Measurements from ENCODE around the gene AP3M1.

DNA sequence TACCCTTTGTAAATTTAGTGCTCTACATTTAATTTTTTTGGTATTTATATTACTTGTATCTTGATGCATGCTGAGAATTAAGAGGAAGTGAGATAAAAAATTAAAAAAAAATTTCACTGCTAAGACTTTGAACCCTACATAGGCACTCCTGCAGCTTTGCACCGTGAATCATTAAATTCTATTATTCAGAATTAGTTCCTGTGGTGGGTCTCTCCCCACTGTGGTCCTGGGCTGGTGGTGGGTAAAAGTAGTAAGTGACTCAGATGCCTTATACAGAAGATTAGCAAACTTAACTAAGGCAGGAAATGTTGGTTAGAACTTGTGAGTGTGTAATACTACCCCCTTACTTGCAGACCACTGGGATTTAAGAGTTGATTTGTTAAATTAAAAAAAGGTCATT is 72.6 kb downstream of the AP3M1 start:
- TF ChIP-seq TOX (CRISPR knock-in tag; IDR thresholded peaks at IDR 0.05; ENCODE audit: borderline replicate concordance) (no peak), PATZ1 (CRISPR knock-in tag; IDR thresholded peaks at IDR 0.05; ENCODE audit: borderline replicate concordance) (no peak)
- TF ChIP-seq, protein P1, sequence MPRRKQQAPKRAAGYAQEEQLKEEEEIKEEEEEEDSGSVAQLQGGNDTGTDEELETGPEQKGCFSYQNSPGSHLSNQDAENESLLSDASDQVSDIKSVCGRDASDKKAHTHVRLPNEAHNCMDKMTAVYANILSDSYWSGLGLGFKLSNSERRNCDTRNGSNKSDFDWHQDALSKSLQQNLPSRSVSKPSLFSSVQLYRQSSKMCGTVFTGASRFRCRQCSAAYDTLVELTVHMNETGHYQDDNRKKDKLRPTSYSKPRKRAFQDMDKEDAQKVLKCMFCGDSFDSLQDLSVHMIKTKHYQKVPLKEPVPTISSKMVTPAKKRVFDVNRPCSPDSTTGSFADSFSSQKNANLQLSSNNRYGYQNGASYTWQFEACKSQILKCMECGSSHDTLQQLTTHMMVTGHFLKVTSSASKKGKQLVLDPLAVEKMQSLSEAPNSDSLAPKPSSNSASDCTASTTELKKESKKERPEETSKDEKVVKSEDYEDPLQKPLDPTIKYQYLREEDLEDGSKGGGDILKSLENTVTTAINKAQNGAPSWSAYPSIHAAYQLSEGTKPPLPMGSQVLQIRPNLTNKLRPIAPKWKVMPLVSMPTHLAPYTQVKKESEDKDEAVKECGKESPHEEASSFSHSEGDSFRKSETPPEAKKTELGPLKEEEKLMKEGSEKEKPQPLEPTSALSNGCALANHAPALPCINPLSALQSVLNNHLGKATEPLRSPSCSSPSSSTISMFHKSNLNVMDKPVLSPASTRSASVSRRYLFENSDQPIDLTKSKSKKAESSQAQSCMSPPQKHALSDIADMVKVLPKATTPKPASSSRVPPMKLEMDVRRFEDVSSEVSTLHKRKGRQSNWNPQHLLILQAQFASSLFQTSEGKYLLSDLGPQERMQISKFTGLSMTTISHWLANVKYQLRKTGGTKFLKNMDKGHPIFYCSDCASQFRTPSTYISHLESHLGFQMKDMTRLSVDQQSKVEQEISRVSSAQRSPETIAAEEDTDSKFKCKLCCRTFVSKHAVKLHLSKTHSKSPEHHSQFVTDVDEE (CRISPR knock-in tag; IDR thresholded peaks at IDR 0.05): no peak
